Neural cell (in vitro differentiated cells): Measurements from ENCODE around the gene KREMEN1. TPM values are rescaled to one million over a fixed set of nuclear protein-coding genes. Genes with fewer than 3 reads are reported as not detected.

Experiments
- H2AFZ ChIP-seq: fragments of 200-600, 300-800 bp; sonication (generic), shearing (Covaris generic); 2 replicates; pipeline ENCODE4 v1.6.0; 2014; ENCODE audit warnings: low read depth, mild to moderate bottlenecking, antibody characterized with exemption, low read length, moderate library complexity
- H3F3A ChIP-seq: fragments of 200-600 bp; shearing (Covaris generic); 2 replicates; pipeline ENCODE4 v1.6.1; 2016; ENCODE audit warnings: mild to moderate bottlenecking, moderate library complexity, mixed read lengths, antibody characterized with exemption, low read length; ENCODE audit not compliant: insufficient read depth, poor library complexity, severe bottlenecking
- H3K27ac ChIP-seq: fragments of 200-600, 300-800 bp; sonication (generic), shearing (Covaris generic); 2 replicates; pipeline ENCODE4 v1.5.1; 2014; ENCODE audit warnings: mild to moderate bottlenecking, low read length, moderate library complexity
- H3K27me3 ChIP-seq: fragments of 300-800, 200-600 bp; sonication (generic), shearing (Covaris generic); 2 replicates; pipeline ENCODE4 v1.6.0; 2014; ENCODE audit warnings: mild to moderate bottlenecking, low read depth, low read length, moderate library complexity; ENCODE audit not compliant: insufficient read depth
- H3K36me3 ChIP-seq: fragments of 300-800, 200-600 bp; sonication (generic), shearing (Covaris generic); 2 replicates; pipeline ENCODE4 v1.5.1; 2014; ENCODE audit warnings: mild to moderate bottlenecking, antibody characterized with exemption, low read length, moderate library complexity; ENCODE audit not compliant: insufficient read depth
- H3K4me2 ChIP-seq: fragments of 300-800, 200-600 bp; sonication (generic), shearing (Covaris generic); 2 replicates; pipeline ENCODE4 v1.6.0; 2014; ENCODE audit warnings: mild to moderate bottlenecking, low read length
- H3K4me3 ChIP-seq: fragments of 300-800, 200-600 bp; sonication (generic), shearing (Covaris generic); 2 replicates; pipeline ENCODE4 v1.5.1; 2014; ENCODE audit warnings: mild to moderate bottlenecking, low read length, moderate library complexity
- H3K79me2 ChIP-seq: fragments of 200-600 bp; shearing (Covaris generic); replicated peaks from 2 replicates; pipeline ENCODE4 v1.6.0; 2014; ENCODE audit warnings: mild to moderate bottlenecking, low read length, moderate library complexity; ENCODE audit not compliant: insufficient read depth
- H3K9ac ChIP-seq: fragments of 300-800, 200-600 bp; sonication (generic), shearing (Covaris generic); 2 replicates; pipeline ENCODE4 v1.6.1; 2016; ENCODE audit warnings: mild to moderate bottlenecking, low read length, mixed read lengths
- H3K9me2 ChIP-seq: fragments of 200-600 bp; shearing (Covaris generic); 2 replicates; pipeline ENCODE4 v1.6.1; 2016; ENCODE audit warnings: mild to moderate bottlenecking, low read length, mixed read lengths; ENCODE audit not compliant: insufficient read depth
- H3K9me3 ChIP-seq: fragments of 200-600, 300-800 bp; sonication (generic), shearing (Covaris generic); 2 replicates; pipeline ENCODE4 v1.6.1; 2016; ENCODE audit warnings: mild to moderate bottlenecking, mixed run types, low read length, moderate library complexity, mixed read lengths
- H4K20me1 ChIP-seq: fragments of 200-600 bp; shearing (Covaris generic); 2 replicates; pipeline ENCODE4 v1.6.1; 2016; ENCODE audit warnings: mild to moderate bottlenecking, mixed run types; ENCODE audit not compliant: insufficient read depth
- CTCF ChIP-seq: fragments of 450-650 bp; IDR thresholded peaks from 2 replicates; pipeline ENCODE4 v1.5.1; 2014; ENCODE audit warnings: antibody characterized with exemption, mild to moderate bottlenecking, moderate library complexity; ENCODE audit not compliant: poor library complexity, severe bottlenecking
- EP300 ChIP-seq: fragments of 450-650 bp; conservative IDR thresholded peaks from 2 replicates; pipeline ENCODE4 v1.6.1; 2014; ENCODE audit warnings: antibody characterized with exemption, mild to moderate bottlenecking, moderate library complexity; ENCODE audit not compliant: poor library complexity, severe bottlenecking
- EZH2 ChIP-seq: fragments of 200-600, 300-800 bp; shearing (Covaris generic), sonication (generic); IDR thresholded peaks from 2 replicates; pipeline ENCODE4 v1.6.1; 2014; ENCODE audit warnings: antibody characterized with exemption, low read length, borderline replicate concordance, mild to moderate bottlenecking; ENCODE audit not compliant: insufficient read depth, poor library complexity, severe bottlenecking
- MXI1 ChIP-seq: fragments of 450-650 bp; conservative IDR thresholded peaks from 2 replicates; pipeline ENCODE4 v1.6.1; 2014; ENCODE audit warnings: antibody characterized with exemption, mild to moderate bottlenecking; ENCODE audit not compliant: poor library complexity, severe bottlenecking
- POLR2AphosphoS5 ChIP-seq: IDR thresholded peaks from 2 replicates; pipeline ENCODE4 v1.6.1; 2012
- RAD21 ChIP-seq: fragments of 450-650 bp; conservative IDR thresholded peaks from 2 replicates; pipeline ENCODE4 v1.6.1; 2014; ENCODE audit warnings: antibody characterized with exemption, mild to moderate bottlenecking, moderate library complexity
- REST ChIP-seq: IDR thresholded peaks from 2 replicates; pipeline ENCODE4 v1.6.1; 2012; ENCODE audit warnings: borderline replicate concordance
- SMC3 ChIP-seq: fragments of 450-650 bp; conservative IDR thresholded peaks from 2 replicates; pipeline ENCODE4 v1.6.1; 2014; ENCODE audit warnings: antibody characterized with exemption, mild to moderate bottlenecking, moderate library complexity; ENCODE audit not compliant: poor library complexity
- TAF1 ChIP-seq: IDR thresholded peaks from 2 replicates; pipeline ENCODE4 v1.6.1; 2012; ENCODE audit warnings: low read depth
- polyA plus RNA-seq: library from polyadenylated mRNA; depleted of rRNA; stranded (reverse); fragments of >200 nt; gene quantifications from 2 replicates; pipeline ENCODE4 v1.2.3, GENCODE V29; 2014

The KREMEN1 gene
- polyA plus RNA-seq, 1 donor from 2014 or later, result 3.3 TPM

GRCh38 chr22:29128891-29129807 is 56.3 kb downstream of the KREMEN1 start:
- Histone ChIP-seq H4K20me1 (no peaks in the 10 kb centered on the region), H3K9ac (no peak overlapping the region), H3K79me2 (no peaks in the 10 kb centered on the region), H3K4me2 (no peak overlapping the region), H2AFZ (no peak overlapping the region), H3K9me3 (no peaks in the 10 kb centered on the region), H3K27me3 (no peaks in the 10 kb centered on the region), H3K27ac (no peak overlapping the region), H3K9me2 (no peaks in the 10 kb centered on the region), H3K36me3 (no peaks in the 10 kb centered on the region), H3F3A (no peaks in the 10 kb centered on the region), H3K4me3 (no peak overlapping the region)
- TF ChIP-seq MXI1 (no peak), EP300 (no peak), TAF1 (no peak), SMC3 (no peak), EZH2 (no peak), CTCF (no peak), RAD21 (no peak), POLR2AphosphoS5 (no peak), REST (no peak)

GRCh38 chr22:29129808-29130140 is 56.9 kb downstream of the KREMEN1 start:
- no peak overlapping the region for H3K4me3 ChIP-seq
- no peaks in the 10 kb centered on the region for H3K9me2 ChIP-seq
- H3F3A ChIP-seq, result no peaks in the 10 kb centered on the region
- H3K27ac ChIP-seq, result no peak overlapping the region
- no peak for TF ChIP-seq POLR2AphosphoS5
- H3K9me3 ChIP-seq, result no peaks in the 10 kb centered on the region
- H4K20me1 ChIP-seq, result no peaks in the 10 kb centered on the region
- H3K4me2 ChIP-seq, result no peak overlapping the region
- no peaks in the 10 kb centered on the region for H3K79me2 ChIP-seq
- H2AFZ ChIP-seq, result no peak overlapping the region
- no peaks in the 10 kb centered on the region for H3K36me3 ChIP-seq
- H3K9ac ChIP-seq, result no peak overlapping the region
- no peaks in the 10 kb centered on the region for H3K27me3 ChIP-seq
